Spleen (tissue), 7 donors: ENCODE measurements around the gene IFT43.

Experiments
- CTCF ChIP-seq, 11 experiments: fragments of 200-600 bp in 7 of 11; fragments of 450-650 bp in 4 of 11; sonication (generic) in 4 of 11; IDR thresholded peaks in 8 of 11; conservative IDR thresholded peaks in 3 of 11; 1 replicate in 7 of 11; 2 replicates in 4 of 11; pipeline versions ENCODE4 v1.4.0 to v1.8.0; 2016 to 2021; ENCODE audit warnings: antibody characterized with exemption in 11 of 11, inconsistent platforms in 4 of 11, mild to moderate bottlenecking in 1 of 11
- POLR2A ChIP-seq, 3 donors: fragments of 450-650 bp; IDR thresholded peaks; one replicate each; pipeline ENCODE4 v1.5.1; 2017; ENCODE audit warnings: antibody characterized with exemption in 3 of 3, mild to moderate bottlenecking in 1 of 3
- POLR2AphosphoS5 ChIP-seq, 3 donors: sonication (generic); formaldehyde crosslinking; IDR thresholded peaks; one replicate each; pipeline ENCODE4 v1.5.1; 2017; ENCODE audit warnings: antibody characterized with exemption in 3 of 3
- donor health status: DM: no; HTN: no; CAD: no; lungs with moderate emphysema.
- donor health status: DM: no; HTN: no; CAD: no.
- donor health status: DM: no; HTN: no; CAD: no.

- TF ChIP-seq POLR2AphosphoS5 (IDR thresholded peaks at IDR 0.05) = no peak
- TF ChIP-seq CTCF (IDR thresholded peaks at IDR 0.05 in 8 of 11, conservative IDR thresholded peaks at IDR 0.05 in 3 of 11) = no peak
- no peak for TF ChIP-seq POLR2A (IDR thresholded peaks at IDR 0.05)
Observed at GRCh38 chr14:75993567-75994041, 8.0 kb downstream of the IFT43 start.
